PC-9 (cell line): ENCODE results near the gene ABCB9. TPM values are rescaled to one million over a fixed set of nuclear protein-coding genes. Genes with fewer than 3 reads are reported as not detected.

ENCODE experiments used
- BruUV-seq: library from RNA; stranded (reverse); fragments of 400-500 nt; replicated peaks from 2 replicates; lab custom pipeline; 2021; lab: Mats Ljungman, UMichigan
- CTCF ChIA-PET: fragments of 300-600 bp; sonication (Branson Sonifier 250); formaldehyde crosslinking; loops from one replicate; lab custom pipeline; 2022; ENCODE audit warnings: antibody characterized with exemption; lab: Charles Lee
- POLR2A ChIA-PET: fragments of 300-600 bp; sonication (Branson Sonifier 250); formaldehyde crosslinking; loops from one replicate; lab custom pipeline; 2022; ENCODE audit warnings: antibody characterized with exemption; ENCODE audit not compliant: unreplicated experiment; lab: Charles Lee
- DNase-seq, 2 experiments: peaks; one replicate each; pipeline versions ENCODE4 v3.0.0 to v3.0.0-alpha.2; 2015 to 2022; ENCODE audit warnings: mixed read lengths in 1 of 2
- H2AFZ ChIP-seq: fragments of 200-600 bp; sonication (generic); 2 replicates; pipeline ENCODE4 v1.8.1; 2017; ENCODE audit warnings: antibody characterized with exemption
- H3F3A ChIP-seq: fragments of 200-600 bp; sonication (generic); 2 replicates; pipeline ENCODE4 v1.8.1; 2017; ENCODE audit warnings: antibody characterized with exemption, mild to moderate bottlenecking, low read depth; ENCODE audit not compliant: insufficient read depth
- H3K27ac ChIP-seq: fragments of 200-600 bp; sonication (generic); 2 replicates; pipeline ENCODE4 v1.6.1; 2016; ENCODE audit warnings: mixed run types
- H3K27me3 ChIP-seq: fragments of 200-600 bp; sonication (generic); 2 replicates; pipeline ENCODE4 v1.6.1; 2016; ENCODE audit warnings: low read depth, mixed run types; ENCODE audit not compliant: insufficient read depth
- H3K36me3 ChIP-seq: fragments of 200-600 bp; sonication (generic); 2 replicates; pipeline ENCODE4 v1.6.1; 2016; ENCODE audit warnings: low read depth, mixed run types
- H3K4me1 ChIP-seq: fragments of 200-600 bp; sonication (generic); replicated peaks from 2 replicates; pipeline ENCODE4 v1.6.1; 2016; ENCODE audit warnings: mixed run types; ENCODE audit not compliant: insufficient read depth
- H3K4me2 ChIP-seq: fragments of 200-600 bp; sonication (generic); 2 replicates; pipeline ENCODE4 v1.6.1; 2017; ENCODE audit warnings: mixed run types
- H3K4me3 ChIP-seq: fragments of 200-600 bp; sonication (generic); 2 replicates; pipeline ENCODE4 v1.6.1; 2016; ENCODE audit warnings: mixed run types
- H3K79me2 ChIP-seq: fragments of 200-600 bp; sonication (generic); 2 replicates; pipeline ENCODE4 v1.6.1; 2017; ENCODE audit warnings: low read depth, mixed run types
- H3K9me2 ChIP-seq: fragments of 200-600 bp; sonication (generic); 2 replicates; pipeline ENCODE4 v1.8.1; 2017; ENCODE audit warnings: mild to moderate bottlenecking; ENCODE audit not compliant: insufficient read depth
- H3K9me3 ChIP-seq: fragments of 200-600 bp; sonication (generic); 2 replicates; pipeline ENCODE4 v1.8.1; 2016; ENCODE audit warnings: low read depth; ENCODE audit not compliant: insufficient read depth
- H4K20me1 ChIP-seq: fragments of 200-600 bp; sonication (generic); 2 replicates; pipeline ENCODE4 v1.8.1; 2017; ENCODE audit not compliant: insufficient read depth
- CTCF ChIP-seq: fragments of 200-600 bp; sonication (generic); conservative IDR thresholded peaks from 2 replicates; pipeline ENCODE4 v1.6.1; 2017; ENCODE audit warnings: mixed run types, antibody characterized with exemption, mild to moderate bottlenecking, moderate library complexity
- EZH2 ChIP-seq: fragments of 200-600 bp; sonication (generic); IDR thresholded peaks from 2 replicates; pipeline ENCODE4 v1.8.0; 2017; ENCODE audit warnings: antibody characterized with exemption, low read depth
- intact Hi-C: fragments of 100-400 bp; cut with micrococcal nuclease; formaldehyde crosslinking; loops from one replicate; pipeline ENCODE4 v1.10.0; 2022; ENCODE audit not compliant: unreplicated experiment
- total RNA-seq: library from RNA; stranded (reverse); gene quantifications from 2 replicates; pipeline ENCODE4 v1.2.3, GENCODE V29; 2021

Gene ABCB9
- total RNA-seq, 1 experiment from 2014 or later, result 13.0 TPM

- H3K27me3 ChIP-seq, result no peaks in the 10 kb centered on the region
- no peak for TF ChIP-seq EZH2
- TF ChIP-seq CTCF, result no peak
- intact Hi-C loops, result loop anchor here (10.0 kb wide), 1 partner anchor 183 kb away; no protein-coding TSS in a partner anchor
- H2AFZ ChIP-seq, result no peak overlapping the region
- H3K27ac ChIP-seq, result no peak overlapping the region
- H3K4me1 ChIP-seq, result peaks cover 7% of the 10 kb centered on the region; the same call in 1 of the 2 replicates
- peaks cover 6% of the 10 kb centered on the region; the same call in 1 of the 2 replicates for H3F3A ChIP-seq
- no peaks in the 10 kb centered on the region for H3K36me3 ChIP-seq
- DNase-seq, result no peak
- TSS peak; percentile 74 for BruUV-seq
- ChIA-PET POLR2A (interaction anchor here (0.6 kb wide), 1 partner anchor 12 kb away, joined by 3 read pairs; no protein-coding TSS in a partner anchor), CTCF (no interaction called here)
- H3K4me2 ChIP-seq, result peak overlapping the region; percentile 77
- H4K20me1 ChIP-seq, result no peaks in the 10 kb centered on the region
- H3K9me3 ChIP-seq, result no peaks in the 10 kb centered on the region
- no peaks in the 10 kb centered on the region for H3K9me2 ChIP-seq
- H3K4me3 ChIP-seq, result peak overlapping the region; percentile 69
- peaks cover 22% of the 10 kb centered on the region for H3K79me2 ChIP-seq
Measured at GRCh38 chr12:122981587-122982476, 15.6 kb upstream of the ABCB9 start.

GRCh38 chr12:122981036-122981471, 14.8 kb upstream of the ABCB9 start:
- Histone ChIP-seq H3F3A (peaks cover 6% of the 10 kb centered on the region; the same call in 1 of the 2 replicates), H3K27me3 (no peaks in the 10 kb centered on the region), H3K9me2 (no peaks in the 10 kb centered on the region), H4K20me1 (no peaks in the 10 kb centered on the region), H3K36me3 (no peaks in the 10 kb centered on the region), H3K4me1 (peaks cover 13% of the 10 kb centered on the region; the same call in 1 of the 2 replicates), H3K27ac (no peak overlapping the region), H3K79me2 (peaks cover 26% of the 10 kb centered on the region), H3K4me3 (peak overlapping the region; percentile 69), H2AFZ (peak overlapping the region; percentile 86; the same call in 1 of the 2 replicates), H3K9me3 (no peaks in the 10 kb centered on the region), H3K4me2 (peak overlapping the region; percentile 77)
- BruUV-seq, result no TSS peak
- ChIA-PET CTCF (no interaction called here), POLR2A (no interaction called here)
- DNase-seq, result no peak
- no peak for TF ChIP-seq EZH2
- TF ChIP-seq CTCF, result no peak
- intact Hi-C loops, result loop anchor here (10.0 kb wide), 1 partner anchor 184 kb away; no protein-coding TSS in a partner anchor

GRCh38 chr12:122980183-122981035, 14.1 kb upstream of the ABCB9 start, which contains the start of gene ARL6IP4:
Gene ARL6IP4, plus strand, starts transcription at chr12:122980681. Its CDS starts 459 bp downstream, at chr12:122981140.
- H3K79me2 ChIP-seq, result peaks cover 33% of the 10 kb centered on the region
- H3K4me3 ChIP-seq, result peak within 1 kb of the TSS; percentile 69
- CTCF ChIA-PET, result interaction anchor here (0.6 kb wide), 1 partner anchor 201 kb away, joined by 4 read pairs; no protein-coding TSS in a partner anchor
- peak within 1 kb of the TSS; percentile 77 for H3K4me2 ChIP-seq
- peaks cover 6% of the 10 kb centered on the region; the same call in 1 of the 2 replicates for H3F3A ChIP-seq
- H2AFZ ChIP-seq, result peak within 1 kb of the TSS; percentile 86
- H3K9me3 ChIP-seq, result no peaks in the 10 kb centered on the region
- no peaks in the 10 kb centered on the region for H3K9me2 ChIP-seq
- POLR2A ChIA-PET, result interaction anchor here (0.6 kb wide), 1 partner anchor 252 kb away, joined by 3 read pairs; no protein-coding TSS in a partner anchor
- intact Hi-C loops, result loop anchor here (10.0 kb wide), 1 partner anchor 184 kb away; no protein-coding TSS in a partner anchor
- peak in 1 of 2 experiments; percentile 61 for DNase-seq
- no peaks in the 10 kb centered on the region for H4K20me1 ChIP-seq
- H3K36me3 ChIP-seq, result no peaks in the 10 kb centered on the region
- H3K27ac ChIP-seq, result no peak within 1 kb of the TSS
- H3K27me3 ChIP-seq, result no peaks in the 10 kb centered on the region
- peaks cover 16% of the 10 kb centered on the region; the same call in 1 of the 2 replicates for H3K4me1 ChIP-seq
- BruUV-seq, result no TSS peak
- TF ChIP-seq EZH2, result no peak
- TF ChIP-seq CTCF, result no peak
